ENCODE measurements around the gene IFITM10.

DNA sequence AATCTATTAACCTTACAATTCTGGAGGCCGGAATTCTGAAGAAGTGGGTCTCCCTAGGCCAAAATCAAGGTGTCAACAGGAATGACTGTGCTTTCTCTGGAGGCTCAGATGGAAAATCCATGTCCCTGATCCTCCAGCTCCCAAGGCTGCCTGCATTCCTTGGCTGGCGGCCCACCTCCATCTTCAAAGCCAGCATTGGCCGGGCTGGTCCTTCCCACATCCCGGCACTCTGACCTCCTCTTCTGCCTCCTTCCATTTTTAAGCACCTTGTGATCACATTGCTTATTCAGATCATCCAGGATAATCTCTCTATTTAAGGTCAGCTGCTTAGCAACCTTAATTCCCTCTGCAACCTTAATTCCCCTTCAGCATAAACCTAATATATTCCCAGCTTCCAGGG is 36.1 kb upstream of the IFITM10 start:
- TF ChIP-seq, protein P1, sequence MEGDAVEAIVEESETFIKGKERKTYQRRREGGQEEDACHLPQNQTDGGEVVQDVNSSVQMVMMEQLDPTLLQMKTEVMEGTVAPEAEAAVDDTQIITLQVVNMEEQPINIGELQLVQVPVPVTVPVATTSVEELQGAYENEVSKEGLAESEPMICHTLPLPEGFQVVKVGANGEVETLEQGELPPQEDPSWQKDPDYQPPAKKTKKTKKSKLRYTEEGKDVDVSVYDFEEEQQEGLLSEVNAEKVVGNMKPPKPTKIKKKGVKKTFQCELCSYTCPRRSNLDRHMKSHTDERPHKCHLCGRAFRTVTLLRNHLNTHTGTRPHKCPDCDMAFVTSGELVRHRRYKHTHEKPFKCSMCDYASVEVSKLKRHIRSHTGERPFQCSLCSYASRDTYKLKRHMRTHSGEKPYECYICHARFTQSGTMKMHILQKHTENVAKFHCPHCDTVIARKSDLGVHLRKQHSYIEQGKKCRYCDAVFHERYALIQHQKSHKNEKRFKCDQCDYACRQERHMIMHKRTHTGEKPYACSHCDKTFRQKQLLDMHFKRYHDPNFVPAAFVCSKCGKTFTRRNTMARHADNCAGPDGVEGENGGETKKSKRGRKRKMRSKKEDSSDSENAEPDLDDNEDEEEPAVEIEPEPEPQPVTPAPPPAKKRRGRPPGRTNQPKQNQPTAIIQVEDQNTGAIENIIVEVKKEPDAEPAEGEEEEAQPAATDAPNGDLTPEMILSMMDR (IDR thresholded peaks at IDR 0.05) = no peak
- TF ChIP-seq POLR2A (IDR thresholded peaks at IDR 0.05; ENCODE audit: low read depth) = no peak
- no peak for TF ChIP-seq POLR2AphosphoS5 (IDR thresholded peaks at IDR 0.05)
- no peak for TF ChIP-seq EP300 (IDR thresholded peaks at IDR 0.05)

Data from esophagus muscularis mucosa (tissue), 4 donors.